GM12872 (cell line): ENCODE data around the gene SEC14L3.

ENCODE experiments used
- CTCF ChIP-seq: IDR thresholded peaks from 3 replicates; pipeline ENCODE4 v1.5.1; 2011; ENCODE audit warnings: low read depth, mild to moderate bottlenecking, low read length, moderate library complexity; ENCODE audit not compliant: insufficient read depth

Gene SEC14L3

GRCh38 chr22:30511109-30511508 is 39.3 kb upstream of the SEC14L3 start:
- TF ChIP-seq CTCF: no peak

DNA sequence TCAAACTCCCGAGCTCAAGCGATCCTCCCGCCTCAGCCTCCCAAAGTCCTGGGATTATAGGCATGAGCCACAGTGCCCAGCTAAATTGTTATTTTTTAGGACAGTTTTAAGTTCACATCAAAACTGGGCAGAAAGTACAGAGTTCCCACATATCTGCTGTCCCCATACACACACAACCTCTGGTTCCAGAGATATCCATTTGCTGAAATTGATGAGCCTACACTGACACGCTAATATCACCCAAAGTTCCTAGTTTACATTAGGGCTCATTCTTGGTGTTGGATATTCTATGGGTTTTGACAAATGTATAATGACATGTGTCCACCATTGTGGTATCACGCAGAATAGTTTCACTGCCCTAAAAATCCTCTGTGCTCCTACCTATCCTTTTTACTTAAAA is 36.4 kb upstream of the SEC14L3 start:
- no peak for TF ChIP-seq CTCF

DNA sequence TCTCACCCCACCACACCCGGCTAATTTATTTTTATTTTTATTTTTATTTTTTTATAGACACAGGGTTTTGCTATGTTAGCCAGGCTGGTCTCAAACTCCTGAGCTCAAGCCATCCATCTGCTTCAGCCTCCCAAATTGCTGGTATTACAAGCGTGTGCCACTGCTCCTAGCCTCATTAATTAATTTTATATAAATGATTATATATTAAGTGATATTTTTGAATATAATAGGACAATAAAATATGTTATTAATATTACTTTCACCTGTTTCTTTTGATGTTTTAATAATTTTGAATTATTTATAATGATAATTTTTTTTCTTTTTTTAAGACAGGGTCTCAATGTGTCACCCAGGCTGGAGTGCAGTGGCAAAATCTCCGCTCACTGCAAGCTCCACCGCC is 35.9 kb upstream of the SEC14L3 start:
- no peak for TF ChIP-seq CTCF

GRCh38 chr22:30506507-30506968 is 34.7 kb upstream of the SEC14L3 start:
- no peak for TF ChIP-seq CTCF

DNA sequence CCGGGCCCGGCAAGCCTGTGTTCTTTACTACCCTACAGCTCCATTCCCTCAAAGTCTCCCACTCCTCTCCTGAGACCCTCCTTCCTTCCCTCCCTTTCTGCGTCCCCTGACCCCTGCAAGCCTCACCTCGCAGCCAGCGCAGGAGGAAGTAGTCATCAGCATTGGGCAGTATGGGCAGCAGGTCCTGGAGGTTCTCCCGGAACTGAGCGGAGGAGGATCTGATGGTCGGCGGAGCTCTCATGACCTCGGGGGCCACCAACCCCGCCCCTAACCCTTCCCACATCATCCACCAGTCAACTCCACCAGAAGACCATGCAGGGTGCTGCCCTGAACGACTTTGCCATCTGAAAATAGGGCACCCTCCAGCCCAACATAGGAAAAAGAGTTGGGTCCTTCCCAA is 31.7 kb upstream of the SEC14L3 start:
- TF ChIP-seq CTCF: no peak

DNA sequence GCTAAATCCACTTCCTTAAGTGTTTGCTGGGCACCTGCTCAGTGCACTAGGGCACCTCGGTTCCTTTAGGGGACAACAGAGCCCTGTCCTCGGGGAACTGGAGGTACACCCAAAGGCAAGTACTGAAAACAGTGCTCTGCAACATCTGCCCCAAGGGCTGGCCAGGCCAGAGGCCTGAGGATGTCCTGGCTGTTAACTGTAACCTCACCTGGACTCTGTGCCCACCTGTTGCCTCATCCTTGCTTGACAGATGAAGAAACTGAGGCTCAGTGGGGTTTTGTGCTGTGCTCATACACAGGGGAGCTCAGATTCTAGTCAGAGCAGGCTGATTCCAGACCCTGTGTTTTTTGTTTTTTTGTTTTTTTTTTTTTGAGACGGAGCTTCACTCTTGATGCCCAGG is 31.1 kb upstream of the SEC14L3 start:
- no peak for TF ChIP-seq CTCF

DNA sequence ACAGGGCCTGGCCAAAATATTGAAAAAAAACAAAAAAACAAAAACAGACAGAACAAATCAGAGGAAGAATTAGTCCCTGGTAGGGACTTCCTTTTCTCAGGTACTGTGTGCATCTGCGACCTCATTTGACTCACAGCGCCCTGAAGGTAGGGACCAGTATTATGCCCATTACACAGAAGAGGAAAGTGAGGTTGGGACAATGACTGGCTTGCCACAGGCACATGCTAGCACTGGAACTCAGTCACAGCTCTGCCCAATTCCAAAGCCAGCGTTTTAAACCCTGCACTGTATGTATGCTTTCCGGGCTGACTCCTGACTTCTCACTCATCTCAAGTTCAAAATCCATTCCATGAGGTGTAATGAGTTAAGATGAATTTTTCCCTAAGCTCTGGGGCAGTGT is 30.3 kb upstream of the SEC14L3 start:
- TF ChIP-seq CTCF: no peak

DNA sequence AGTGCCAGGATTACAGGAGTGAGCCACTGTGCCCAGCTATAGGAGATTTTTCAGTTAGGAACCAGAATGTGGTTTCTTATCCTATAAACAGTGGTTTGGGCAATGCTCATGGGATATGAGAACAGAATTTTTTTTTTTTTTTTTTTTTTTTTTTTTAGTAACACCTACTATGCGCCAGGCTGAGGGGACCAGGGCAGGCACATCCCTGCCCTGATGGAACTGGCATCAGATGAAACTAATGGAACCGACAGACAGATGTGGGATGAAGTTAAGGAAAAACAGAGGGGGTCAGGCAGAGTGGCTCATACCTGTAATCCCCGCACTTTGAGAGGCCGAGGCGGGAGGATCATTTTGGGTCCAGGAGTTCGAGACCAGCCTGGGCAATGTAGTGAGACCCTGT is 28.8 kb upstream of the SEC14L3 start:
- no peak for TF ChIP-seq CTCF
